HuH-7.5 (cell line): ENCODE data around the gene MPZL3.
"Not testable (repeated sequence)": the region's sequence is repeated elsewhere in the genome, so short reads cannot be mapped to it uniquely, and the experiment has no call there.

Source experiments
- DNase-seq: peaks from one replicate; pipeline ENCODE4 v3.0.0; 2011; ENCODE audit warnings: low spot score

MPZL3 gene

DNA sequence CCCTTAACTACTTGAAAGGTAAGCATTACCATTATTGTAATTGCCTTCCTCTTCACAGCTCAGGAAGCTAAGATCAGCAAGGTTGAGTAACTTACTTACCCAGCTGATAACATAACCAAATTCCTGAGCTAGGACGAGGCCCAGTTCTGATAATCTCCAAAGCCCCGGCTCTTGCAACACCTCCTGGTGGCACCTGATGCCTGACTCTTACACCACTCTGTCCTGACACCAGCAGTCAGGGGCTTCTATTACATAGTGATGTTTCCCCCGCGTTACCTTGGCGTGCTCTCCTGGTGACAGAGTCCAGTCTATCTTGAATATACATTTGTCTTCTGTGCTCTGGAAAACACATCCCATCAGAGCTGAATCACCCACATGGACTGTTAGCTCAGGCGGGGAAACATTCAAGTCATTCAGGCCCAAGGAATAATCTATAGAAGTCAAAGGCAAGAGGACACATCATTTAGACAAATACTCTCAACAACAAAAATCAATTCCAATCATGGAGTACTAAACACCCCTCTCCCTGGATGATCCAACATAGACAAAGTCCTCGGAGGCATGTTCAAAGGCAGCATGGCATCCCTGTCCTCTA lies 39.9 kb downstream of the MPZL3 start:
- peak; percentile 35 for DNase-seq

DNA sequence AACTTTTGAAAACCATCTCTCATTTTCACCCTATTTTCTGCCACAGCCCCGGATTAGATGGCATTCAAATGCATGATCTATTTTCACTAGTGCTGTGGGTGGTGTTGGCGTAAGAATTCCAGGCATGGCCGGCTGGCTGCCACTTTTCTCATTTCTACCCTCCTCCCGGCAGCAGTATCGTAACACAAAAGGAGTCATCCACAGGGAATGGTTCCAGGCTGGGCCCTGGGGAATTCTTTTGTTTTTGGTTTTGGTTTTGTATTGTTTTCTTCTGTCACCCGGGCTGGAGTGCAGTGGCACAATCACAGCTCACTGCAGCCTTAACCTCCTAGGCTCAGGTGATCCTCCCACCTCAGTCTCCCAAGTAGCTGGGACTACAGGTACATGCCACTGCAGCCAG lies 41.2 kb downstream of the MPZL3 start:
- no peak for DNase-seq

DNA sequence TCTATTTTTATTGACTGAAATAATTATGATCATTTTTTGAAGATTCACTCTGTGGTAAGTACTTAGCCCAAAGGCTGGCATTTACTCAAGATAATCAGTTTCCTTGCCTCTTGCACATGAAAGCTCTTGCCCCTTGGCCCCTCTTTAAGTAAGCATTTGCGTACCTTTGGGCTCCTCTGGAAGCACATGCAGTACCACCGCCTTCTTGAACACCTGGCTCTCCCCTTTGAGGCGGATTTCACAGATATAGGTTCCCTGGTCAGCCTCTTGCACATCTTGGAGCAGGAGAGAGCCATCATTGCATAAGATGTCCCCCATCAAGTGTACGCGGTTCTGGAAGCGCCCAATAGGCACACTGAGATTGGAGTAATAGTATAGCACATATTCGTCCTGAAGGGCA lies 41.8 kb downstream of the MPZL3 start:
- no peak for DNase-seq

DNA sequence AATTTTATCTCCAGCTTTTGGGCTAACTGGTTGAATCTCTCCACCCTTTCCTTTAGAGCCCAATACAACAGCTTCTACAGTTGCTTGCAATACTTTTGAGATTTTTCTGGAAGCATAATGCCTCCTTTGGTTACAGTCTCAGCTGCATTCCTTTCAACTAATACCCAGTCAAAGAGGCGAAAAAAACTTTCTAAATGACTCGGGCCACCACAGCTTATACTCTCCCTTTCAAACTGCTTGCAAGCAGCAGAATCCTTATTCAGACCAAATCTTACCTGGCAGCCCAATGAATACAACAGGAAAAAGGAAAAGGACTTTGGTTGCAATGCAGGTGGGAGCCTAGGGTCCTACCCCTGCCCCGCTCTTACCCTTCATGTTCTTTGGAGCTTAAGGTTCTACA lies 43.1 kb downstream of the MPZL3 start:
- no peak for DNase-seq

DNA sequence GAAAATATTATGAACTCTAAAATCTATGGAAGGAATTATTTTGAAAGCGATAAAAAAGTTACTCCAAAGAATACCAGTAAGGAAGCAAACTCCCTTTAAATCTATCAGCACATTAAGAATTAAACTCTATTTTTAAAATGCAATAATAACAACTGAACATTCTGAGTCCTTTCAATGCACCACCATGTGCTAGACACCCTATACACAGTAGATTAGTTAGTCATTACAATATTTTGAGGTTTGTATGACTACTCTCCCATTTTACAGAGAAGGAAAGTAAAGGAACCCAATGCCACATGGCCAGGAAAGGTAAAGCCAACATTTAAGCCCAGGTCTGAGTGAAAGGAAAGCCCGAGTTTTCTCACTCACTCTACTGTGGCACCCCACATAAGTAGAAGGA lies 45.1 kb downstream of the MPZL3 start:
- no peak for DNase-seq

DNA sequence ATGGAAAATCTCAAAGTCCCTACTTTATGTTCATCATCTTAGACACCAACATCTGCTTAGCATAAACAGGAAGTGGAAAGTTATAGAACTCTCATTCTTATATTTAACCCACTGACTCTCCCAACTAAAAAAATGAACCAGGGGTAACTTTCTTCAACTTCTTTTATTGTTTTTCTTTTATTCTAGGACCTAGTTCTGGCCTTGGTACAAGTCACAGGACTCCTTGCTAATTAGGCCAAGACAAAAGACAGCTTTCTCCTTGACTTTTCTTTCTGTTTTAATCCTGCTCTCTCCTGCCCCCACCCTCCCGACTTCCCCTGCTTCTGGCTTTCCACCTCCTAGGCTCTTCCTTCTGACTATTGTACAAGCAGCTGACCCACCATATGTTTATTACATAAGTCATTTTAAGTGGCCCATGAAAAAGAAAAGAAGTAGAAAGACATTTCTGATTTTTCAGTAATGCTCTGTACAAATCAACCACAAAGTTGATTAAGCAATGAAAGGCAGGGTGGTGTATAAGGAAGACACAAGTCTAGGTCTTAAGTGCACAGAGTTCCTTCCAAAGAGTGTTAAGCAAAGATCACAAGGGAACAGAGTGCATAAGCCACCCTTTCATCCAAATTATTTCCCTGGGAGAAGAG lies 45.7 kb downstream of the MPZL3 start:
- no peak for DNase-seq

DNA sequence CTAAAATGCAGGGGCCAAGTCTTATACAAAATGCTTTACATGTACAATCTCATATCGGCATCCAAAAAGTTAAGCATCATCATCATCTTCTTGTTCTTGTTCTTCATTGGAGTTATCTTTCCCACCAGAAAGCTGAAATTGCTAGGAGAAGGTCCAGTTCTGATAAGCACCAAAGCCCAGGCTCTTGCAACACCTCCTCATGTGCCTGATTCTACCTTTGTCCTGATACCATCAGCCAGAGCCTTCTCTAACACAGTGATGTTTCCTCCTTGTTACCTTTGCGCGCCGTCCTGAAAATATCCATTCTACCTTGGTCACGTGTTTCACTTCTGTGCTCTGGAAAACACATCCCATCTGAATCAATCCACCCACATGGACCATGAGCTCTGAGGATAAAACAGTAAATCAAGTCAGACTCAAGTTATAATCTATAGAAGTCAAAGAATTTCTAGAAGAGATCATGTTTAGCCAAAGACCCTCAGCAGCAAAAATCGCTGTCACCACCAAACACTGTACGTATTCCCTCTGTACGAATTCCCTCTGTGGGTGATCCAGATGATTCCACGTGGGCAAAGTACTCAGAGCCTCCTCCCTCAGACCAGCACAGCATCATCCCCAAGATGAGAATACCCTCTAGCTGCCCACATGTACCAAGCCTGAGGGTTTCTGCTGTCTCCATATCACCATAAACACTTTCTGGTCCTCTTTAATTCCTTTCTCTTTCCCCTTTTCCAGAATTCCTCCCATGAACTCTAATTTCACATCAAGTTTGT lies 46.4 kb downstream of the MPZL3 start:
- no peak for DNase-seq

DNA sequence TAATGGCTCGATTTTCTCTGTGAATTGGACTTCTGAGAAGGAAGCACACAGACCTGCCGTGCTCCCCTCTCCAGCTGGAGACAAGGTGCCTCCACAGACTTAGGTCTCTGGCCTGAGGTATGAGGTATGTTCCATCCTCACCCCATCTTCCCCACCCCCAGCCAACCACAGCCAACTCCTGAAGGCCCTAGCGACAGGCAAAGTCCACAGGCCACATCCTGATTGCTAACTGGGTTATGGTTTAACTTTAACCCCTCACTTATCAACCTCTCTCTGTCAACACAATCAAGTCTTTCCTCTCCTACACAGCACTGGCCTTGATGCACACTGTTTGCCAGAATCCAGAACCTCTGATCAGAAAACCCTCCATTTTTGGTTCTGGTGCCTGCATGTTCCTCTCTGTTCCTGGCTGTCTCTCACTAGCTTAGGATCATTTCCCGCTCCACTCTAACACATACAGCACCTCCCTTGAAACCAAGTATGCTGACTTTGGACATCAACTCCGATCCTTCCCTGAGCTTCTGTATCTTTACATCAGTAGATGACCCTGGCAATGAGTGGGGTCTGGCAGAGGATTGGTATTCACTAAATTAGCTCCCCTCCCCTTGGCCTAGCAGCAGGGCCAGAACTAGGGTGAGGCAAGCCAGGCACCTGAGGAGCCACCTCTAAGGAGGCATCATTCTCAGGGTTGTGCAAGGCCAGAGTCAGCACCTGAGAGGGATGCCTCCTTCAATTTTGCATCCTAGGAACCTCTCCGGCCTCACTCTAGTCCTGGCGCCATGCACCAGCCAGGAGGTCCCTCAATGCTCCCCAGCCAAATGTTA lies 49.4 kb downstream of the MPZL3 start:
- DNase-seq, result peak; percentile 49

DNA sequence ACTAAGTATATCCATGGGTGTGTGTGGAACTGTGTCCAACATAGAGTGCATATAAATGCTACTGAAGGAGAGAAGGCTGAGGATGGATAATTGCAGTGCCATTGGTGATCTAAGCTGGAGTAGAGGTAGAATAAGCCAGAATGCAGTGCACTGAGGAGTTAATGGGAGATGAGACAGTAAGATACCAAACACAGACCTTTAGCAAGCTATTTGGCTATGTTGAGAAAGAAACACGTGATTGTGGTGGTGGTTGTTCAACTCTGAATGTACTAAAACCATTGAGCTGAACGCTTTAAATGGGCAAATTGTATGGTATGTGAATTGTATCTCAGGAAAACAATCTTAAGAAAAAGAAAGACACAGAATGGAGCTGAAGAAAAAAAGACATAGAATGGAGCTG lies 50.2 kb downstream of the MPZL3 start:
- DNase-seq, result no peak

DNA sequence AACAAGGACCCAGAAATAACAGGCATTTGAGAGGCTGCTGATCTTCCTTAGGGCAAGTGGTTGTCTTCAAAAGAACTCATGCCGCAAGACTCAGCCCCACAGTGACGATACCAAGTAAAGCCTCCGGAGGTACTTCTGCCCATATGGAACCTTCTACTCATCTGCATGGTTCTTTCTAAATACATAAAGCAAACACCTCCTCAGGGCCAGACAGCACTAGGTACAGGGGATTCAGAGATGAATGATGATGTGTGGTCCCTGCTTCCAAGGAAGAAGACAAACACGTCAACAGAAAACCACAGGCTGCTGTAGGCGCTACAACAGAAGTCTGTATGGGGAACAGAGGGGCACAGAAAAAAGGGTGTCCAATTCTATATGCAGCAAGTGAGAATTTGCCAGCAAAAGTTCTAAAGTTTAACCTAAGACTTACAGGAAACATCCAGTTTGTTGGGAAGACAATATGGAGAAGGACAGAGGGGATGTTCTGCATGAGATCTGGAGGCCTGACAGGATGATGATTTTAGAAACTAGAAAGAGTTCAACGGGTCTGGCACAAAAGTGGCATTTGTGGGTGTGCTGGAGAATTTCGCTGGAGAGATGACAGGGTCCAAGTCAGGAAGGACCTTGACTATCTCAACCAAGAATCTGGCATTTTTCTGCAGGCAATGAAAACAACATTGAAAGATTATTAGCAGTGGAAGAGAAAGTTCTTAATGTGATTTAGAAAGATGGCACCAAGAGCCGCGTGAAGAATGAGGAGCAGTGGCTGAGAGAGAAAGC lies 51.1 kb downstream of the MPZL3 start:
- no peak for DNase-seq

DNA sequence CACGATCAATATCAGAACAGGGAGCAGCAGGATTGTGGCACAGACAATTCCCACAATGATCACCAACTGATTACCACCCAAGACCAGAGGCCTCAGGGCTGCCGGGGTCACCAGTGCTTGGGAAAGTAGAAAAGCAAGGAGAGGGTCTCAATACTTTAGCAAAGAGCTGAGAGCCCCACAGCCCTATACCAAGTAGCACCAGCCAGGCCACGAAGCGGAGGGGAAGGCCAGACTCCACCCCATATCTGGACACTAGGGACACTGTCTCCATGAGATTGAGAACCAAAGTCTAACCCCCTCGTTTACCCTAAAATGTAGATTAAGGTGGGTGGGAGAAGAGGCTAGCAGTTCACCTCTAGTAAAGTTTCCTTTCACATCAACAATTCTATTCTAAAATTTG lies 51.7 kb downstream of the MPZL3 start:
- DNase-seq, result no peak

DNA sequence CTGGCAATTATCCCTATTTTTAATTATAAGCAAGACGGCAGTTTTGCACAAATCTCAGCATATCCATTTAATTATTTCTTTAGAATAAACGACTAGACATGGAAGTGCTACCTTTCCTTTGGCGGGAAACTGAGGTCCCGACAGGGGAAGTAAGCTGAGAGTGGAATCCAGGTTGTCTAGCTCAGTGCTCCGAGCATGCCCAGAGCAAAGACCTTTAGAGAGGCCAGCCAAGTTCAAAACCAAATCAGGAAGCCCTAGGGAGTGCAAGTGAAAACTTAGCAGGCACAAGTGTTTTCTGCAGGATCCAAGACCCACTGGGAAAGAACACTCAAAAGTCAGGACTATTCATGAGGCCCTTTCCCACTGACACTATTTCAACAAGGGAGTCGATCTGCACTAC lies 53.0 kb downstream of the MPZL3 start:
- DNase-seq, result no peak

DNA sequence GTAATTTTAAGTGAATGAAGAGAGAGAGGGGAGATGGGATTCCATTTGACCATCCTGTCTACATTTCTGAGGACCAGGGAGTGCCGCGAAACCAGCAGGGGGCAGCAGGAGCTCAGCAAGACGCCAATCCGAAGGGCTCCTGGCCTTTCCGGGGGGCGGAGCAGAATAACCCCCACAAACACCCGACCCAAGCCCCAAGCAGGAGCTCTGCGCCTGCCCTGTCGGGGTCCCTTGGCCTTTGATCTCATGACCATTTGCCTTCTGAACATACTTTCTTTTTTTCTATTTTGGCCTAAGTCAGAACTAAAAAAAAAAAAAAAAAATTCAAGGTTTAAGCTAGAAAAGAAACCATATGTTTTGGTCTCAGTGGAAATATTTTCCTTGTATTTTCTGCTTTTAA lies 53.8 kb downstream of the MPZL3 start:
- DNase-seq, result peak; percentile 46

DNA sequence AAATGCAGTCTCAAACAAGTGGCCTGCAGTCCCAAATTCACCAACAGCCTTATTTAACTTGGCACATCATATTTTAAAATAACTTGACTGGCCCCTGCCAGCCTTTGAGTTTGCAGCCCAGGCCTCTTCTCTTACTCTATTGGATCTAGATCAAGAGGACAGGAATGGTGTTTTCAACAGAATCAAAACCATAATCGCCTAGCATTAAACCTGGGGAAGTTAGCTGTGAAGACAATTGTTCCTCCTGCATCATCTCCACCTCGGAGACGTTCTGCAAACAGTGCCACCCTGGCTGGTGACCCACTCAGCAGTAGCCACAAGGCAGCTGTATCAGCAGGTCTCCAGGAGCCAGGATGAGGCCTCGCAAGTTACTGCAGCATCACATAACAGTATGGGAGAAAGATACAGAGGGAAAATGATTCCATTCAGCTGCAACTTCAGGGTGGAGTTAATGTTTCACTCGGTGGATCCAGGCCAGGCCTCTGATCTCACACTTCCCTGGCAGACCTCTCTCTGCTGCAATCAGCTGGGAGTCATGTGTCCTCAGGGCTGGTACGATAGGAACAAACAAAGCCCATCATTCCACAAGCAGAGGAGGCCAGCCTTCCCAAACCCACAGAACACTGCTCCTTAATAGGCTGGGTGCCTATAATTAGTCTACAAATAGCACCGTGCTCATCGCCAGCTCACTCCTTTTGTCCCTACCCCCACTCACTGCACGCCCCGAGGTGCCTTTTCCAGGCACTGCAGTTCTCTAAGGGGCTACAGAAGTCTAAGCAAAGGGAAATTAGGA lies 57.1 kb downstream of the MPZL3 start:
- DNase-seq, result peak; percentile 65

DNA sequence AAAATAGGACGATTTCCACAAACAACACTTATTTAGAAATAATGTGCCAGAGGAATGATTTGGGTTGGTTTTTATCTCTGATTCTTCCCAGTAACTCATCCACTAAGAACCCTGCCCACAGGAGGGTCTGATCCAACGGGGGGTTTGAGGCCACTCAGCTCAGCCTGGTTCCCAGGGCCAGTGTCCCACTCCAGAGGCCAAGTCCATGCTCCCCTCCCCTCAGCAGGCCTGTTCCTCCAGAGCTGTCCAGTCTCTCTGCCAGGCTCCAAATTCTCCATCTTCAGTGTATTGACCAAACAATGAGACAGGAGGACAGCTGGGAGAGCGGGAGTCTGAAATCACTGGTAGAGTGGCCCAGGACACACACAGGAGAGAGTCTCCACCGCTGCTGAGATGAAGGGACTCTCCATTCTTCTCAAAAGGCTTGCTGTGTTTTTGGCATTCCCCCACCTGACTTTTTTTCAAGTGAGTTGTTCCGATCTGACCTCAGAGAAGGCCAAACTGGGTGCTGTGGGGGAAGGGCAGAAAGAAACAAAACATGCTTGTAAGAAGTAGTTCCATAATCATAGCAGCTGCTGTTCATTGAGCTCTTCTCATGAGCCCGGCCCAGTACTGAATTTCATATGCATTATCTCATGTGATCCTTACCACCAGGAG lies 58.1 kb downstream of the MPZL3 start:
- no peak for DNase-seq

DNA sequence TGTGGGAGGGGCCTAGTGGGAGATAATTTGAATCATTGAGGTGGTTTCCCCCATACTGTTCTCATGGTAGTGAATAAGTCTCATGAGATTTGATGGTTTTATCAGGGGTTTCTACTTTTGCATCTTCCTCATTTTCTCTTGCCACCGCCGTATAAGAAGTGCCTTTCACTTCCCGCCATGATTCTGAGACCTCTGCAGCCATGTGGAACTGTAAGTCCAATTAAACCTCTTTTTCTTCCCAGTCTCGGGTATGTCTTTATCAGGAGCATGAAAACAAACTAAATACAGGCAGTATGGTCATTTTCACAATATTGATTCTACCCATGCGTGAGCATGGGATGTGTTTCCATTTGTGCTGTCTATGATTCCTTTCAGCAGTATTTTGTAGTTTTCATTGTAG lies 59.3 kb downstream of the MPZL3 start:
- not testable (repeated sequence) for DNase-seq

DNA sequence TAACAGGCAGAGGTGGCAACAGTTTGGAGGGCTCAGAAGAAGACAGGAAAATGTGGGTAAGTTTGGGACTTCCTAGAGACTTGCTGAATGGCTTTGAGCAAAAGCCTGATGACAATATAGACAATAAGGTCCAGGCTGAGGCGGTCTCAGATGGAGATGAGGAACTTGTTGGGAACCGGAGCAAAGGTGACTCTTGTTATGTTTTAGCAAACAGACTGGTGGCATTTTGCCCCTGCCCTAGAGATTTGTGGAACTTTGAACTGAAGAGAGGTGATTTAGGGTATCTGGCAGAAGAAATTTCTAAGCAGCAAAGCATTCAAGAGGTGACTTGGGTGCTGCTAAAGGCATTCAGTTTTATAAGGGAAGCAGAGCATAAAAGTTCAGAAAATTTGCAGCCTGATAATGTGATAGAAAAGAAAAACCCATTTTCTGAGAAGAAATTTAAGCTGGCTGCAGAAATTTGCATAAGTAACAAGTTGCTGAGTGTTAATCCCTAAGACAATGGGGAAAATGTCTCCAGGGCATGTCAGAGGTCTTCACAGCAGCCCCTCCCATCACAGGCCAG lies 61.1 kb downstream of the MPZL3 start:
- not testable (repeated sequence) for DNase-seq

DNA sequence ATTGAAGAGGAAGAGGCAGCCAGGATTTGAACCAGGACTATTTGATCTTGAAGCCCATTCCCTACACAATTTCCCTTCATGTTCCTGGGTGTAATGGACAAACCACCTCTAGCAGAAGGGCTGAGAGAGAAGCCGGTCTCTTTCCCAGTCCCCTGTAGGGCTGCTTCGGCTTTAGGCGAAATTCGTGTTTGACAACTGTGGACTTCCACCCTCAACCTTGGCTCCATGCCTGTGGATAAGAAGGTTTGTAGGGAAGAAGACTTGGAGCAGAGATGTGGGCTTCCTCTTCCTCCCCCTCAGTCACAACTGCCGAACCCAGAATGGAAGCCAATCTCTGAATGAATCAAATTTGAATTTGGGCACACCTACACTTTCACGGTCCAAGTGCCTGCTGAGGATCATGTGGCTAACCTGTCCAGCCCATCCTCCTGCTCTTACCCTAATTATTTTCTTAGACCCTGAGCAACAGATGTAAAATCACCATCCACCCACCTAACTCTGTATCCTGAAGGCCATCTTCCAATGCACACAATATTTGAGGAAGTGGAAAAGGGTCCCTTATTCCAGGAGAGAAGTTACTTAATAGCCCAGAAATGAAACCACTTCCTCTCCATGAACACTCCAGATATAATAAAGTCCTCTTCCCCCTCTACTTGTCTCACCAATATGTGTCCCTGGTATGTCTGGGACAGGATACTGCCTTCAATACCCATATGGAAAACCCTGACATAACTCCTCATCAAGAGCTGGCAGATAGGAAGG lies 65.6 kb downstream of the MPZL3 start:
- no peak for DNase-seq
